ENCODE data around the gene EPB41. TPM values are rescaled to one million over a fixed set of nuclear protein-coding genes. Genes with fewer than 3 reads are reported as not detected.

Gene EPB41
- total and polyA plus RNA-seq, 9 of the 15 experiments (the other 6 are each of a cell fraction or from before 2014, with no cell fraction given) = 3.7 to 213 (median 141) TPM

GRCh38 chr1:28893403-28894102, 20.8 kb upstream of the EPB41 start (continued):
- TF ChIP-seq CEBPG (CRISPR knock-in tag; IDR thresholded peaks at IDR 0.05) (no peak), CEBPG (tag; conservative IDR thresholded peaks at IDR 0.05 in 1 of 2, IDR thresholded peaks at IDR 0.05 in 1 of 2) (no peak), GABPB2 (CRISPR knock-in tag; conservative IDR thresholded peaks at IDR 0.05) (no peak), ZNF695 (CRISPR knock-in tag; IDR thresholded peaks at IDR 0.05) (no peak), PML (IDR thresholded peaks at IDR 0.05; ENCODE audit: low read length) (no peak), ETS2 (tag; IDR thresholded peaks at IDR 0.05; ENCODE audit: borderline replicate concordance, poor library complexity, severe bottlenecking) (no peak), SMAD1 (IDR thresholded peaks at IDR 0.05; ENCODE audit: low read depth, low read length, partially characterized antibody) (peak; percentile 45), ETV6 (IDR thresholded peaks at IDR 0.05; ENCODE audit: borderline replicate concordance in 1 of 2, low read depth in 2 of 2, low read length in 1 of 2) (no peak), ETV6 (CRISPR knock-in tag; IDR thresholded peaks at IDR 0.05; ENCODE audit: borderline replicate concordance) (no peak), ZZZ3 (IDR thresholded peaks at IDR 0.05) (no peak), FOXM1 (IDR thresholded peaks at IDR 0.05; ENCODE audit: low read depth) (no peak), FOXM1 (CRISPR knock-in tag; IDR thresholded peaks at IDR 0.05; ENCODE audit: low read depth) (no peak), PYGO2 (tag; IDR thresholded peaks at IDR 0.05) (no peak), NR2F6 (CRISPR knock-in tag; IDR thresholded peaks at IDR 0.05) (no peak), REST (IDR thresholded peaks at IDR 0.05; ENCODE audit: borderline replicate concordance) (peak; percentile 49), REST (CRISPR knock-in tag; IDR thresholded peaks at IDR 0.05; ENCODE audit: low read depth) (no peak), MAX (CRISPR knock-in tag; IDR thresholded peaks at IDR 0.05) (peak; percentile 54; the same call in 1 of the 2 replicates), PHF8 (IDR thresholded peaks at IDR 0.05; ENCODE audit: borderline replicate concordance, low read length) (no peak)
- TF ChIP-seq, protein P1, sequence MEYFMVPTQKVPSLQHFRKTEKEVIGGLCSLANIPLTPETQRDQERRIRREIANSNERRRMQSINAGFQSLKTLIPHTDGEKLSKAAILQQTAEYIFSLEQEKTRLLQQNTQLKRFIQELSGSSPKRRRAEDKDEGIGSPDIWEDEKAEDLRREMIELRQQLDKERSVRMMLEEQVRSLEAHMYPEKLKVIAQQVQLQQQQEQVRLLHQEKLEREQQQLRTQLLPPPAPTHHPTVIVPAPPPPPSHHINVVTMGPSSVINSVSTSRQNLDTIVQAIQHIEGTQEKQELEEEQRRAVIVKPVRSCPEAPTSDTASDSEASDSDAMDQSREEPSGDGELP (CRISPR knock-in tag; IDR thresholded peaks at IDR 0.05; ENCODE audit: borderline replicate concordance) = no peak; the same call in 1 of the 2 replicates
